Esophagus muscularis mucosa (tissue), 4 donors: Measurements from ENCODE around the gene LAMA3.

Source experiments
- EP300 ChIP-seq: sonication (generic); formaldehyde crosslinking; IDR thresholded peaks from one replicate; pipeline ENCODE4 v1.6.1; 2017; ENCODE audit warnings: antibody characterized with exemption
- POLR2A ChIP-seq: fragments of 450-650 bp; IDR thresholded peaks from one replicate; pipeline ENCODE4 v1.6.1; 2017; ENCODE audit warnings: antibody characterized with exemption, moderate library complexity, mild to moderate bottlenecking, low read depth
- POLR2AphosphoS5 ChIP-seq, 2 donors: sonication (generic); formaldehyde crosslinking; IDR thresholded peaks; one replicate each; pipeline ENCODE4 v1.6.1; 2017; ENCODE audit warnings: antibody characterized with exemption in 2 of 2
- TF ChIP-seq, protein P1 (sequence below), 3 experiments: fragments of 200-600 bp in 2 of 3; fragments of 450-650 bp in 1 of 3; sonication (generic) in 2 of 3; IDR thresholded peaks; one replicate each; pipeline ENCODE4 v1.5.1; 2017 to 2019; ENCODE audit warnings: antibody characterized with exemption in 3 of 3, mild to moderate bottlenecking in 2 of 3, moderate library complexity in 1 of 3

DNA sequence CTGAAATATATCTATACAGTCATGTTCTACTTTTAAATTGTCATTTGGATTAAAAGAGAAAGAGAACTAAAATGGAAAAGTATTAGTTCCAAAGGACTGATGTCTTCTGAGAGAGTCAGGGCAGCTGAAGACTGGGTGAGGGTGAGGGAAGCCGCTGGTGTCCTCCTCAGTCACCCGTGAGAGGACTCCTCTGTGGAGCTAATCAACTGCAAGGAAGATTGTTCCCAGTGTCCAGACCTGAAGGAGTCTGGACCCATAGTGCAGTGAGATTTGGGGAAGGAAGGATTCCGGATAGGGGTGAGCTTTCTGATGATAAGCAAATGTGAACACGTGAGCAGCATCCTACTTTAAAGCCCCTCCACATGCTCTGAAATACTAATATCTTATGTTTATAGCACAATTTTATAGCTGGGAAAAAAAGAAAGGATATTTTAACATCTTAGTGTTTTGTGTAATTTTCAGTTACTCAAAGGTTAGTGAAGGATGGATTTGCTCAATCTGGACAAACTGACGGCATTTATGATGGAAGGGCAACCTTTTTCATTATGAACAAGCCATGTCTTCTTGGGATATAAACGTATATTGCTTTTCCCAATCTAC, 190.8 kb downstream of the LAMA3 start:
- TF ChIP-seq POLR2A = no peak
- TF ChIP-seq, protein P1, sequence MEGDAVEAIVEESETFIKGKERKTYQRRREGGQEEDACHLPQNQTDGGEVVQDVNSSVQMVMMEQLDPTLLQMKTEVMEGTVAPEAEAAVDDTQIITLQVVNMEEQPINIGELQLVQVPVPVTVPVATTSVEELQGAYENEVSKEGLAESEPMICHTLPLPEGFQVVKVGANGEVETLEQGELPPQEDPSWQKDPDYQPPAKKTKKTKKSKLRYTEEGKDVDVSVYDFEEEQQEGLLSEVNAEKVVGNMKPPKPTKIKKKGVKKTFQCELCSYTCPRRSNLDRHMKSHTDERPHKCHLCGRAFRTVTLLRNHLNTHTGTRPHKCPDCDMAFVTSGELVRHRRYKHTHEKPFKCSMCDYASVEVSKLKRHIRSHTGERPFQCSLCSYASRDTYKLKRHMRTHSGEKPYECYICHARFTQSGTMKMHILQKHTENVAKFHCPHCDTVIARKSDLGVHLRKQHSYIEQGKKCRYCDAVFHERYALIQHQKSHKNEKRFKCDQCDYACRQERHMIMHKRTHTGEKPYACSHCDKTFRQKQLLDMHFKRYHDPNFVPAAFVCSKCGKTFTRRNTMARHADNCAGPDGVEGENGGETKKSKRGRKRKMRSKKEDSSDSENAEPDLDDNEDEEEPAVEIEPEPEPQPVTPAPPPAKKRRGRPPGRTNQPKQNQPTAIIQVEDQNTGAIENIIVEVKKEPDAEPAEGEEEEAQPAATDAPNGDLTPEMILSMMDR (IDR thresholded peaks at IDR 0.05) = no peak
- TF ChIP-seq EP300 = no peak
- TF ChIP-seq POLR2AphosphoS5 (IDR thresholded peaks at IDR 0.05) = no peak
